ENCODE data around the gene ZNF385B.

The ZNF385B gene

DNA sequence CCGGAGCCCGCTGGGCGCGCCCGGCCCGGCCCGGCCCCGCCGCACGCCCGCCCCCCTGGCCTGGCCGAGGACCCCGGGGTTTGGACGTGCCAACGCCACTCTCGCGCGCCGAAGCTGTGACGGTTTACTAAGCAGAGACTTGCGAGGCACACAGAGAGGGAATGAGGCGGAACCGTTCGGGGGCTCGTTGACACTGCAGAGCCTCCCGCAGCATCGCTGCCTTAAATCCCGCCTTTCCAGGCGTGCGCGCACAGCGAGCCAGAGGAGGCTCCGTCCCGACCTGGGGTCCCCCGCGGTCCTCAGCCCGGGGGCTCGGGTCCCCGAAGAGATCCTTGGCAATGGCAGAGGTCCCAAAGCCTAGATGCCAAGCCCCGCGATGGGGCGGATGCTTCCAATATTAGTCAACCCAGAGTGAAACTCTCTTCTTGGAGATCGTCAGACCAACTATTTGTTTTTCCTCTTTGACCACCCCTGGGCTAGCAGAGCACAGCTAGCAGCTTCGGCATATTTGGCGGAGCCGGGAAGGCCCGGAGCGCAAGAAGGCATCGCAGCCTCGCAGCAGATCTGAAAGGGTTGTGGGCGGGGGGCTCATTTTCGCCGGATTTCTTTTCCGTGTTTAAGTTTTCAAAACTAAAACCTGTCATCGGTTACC is at the start of gene ZNF385B:
Gene ZNF385B, minus strand, starts transcription at position 197 of the 652 bp plus-strand sequence.
- TF ChIP-seq, protein P1, sequence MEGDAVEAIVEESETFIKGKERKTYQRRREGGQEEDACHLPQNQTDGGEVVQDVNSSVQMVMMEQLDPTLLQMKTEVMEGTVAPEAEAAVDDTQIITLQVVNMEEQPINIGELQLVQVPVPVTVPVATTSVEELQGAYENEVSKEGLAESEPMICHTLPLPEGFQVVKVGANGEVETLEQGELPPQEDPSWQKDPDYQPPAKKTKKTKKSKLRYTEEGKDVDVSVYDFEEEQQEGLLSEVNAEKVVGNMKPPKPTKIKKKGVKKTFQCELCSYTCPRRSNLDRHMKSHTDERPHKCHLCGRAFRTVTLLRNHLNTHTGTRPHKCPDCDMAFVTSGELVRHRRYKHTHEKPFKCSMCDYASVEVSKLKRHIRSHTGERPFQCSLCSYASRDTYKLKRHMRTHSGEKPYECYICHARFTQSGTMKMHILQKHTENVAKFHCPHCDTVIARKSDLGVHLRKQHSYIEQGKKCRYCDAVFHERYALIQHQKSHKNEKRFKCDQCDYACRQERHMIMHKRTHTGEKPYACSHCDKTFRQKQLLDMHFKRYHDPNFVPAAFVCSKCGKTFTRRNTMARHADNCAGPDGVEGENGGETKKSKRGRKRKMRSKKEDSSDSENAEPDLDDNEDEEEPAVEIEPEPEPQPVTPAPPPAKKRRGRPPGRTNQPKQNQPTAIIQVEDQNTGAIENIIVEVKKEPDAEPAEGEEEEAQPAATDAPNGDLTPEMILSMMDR (conservative IDR thresholded peaks at IDR 0.05; ENCODE audit: low read length), result no peak
- H3K4me3 ChIP-seq (ENCODE audit: low read length), result peak within 1 kb of the TSS; percentile 60

GRCh38 chr2:179910735-179911113 is 49.3 kb upstream of the ZNF385B start:
- TF ChIP-seq, protein P1 (conservative IDR thresholded peaks at IDR 0.05; ENCODE audit: low read length), result no peak
- no peak overlapping the region for H3K4me3 ChIP-seq (ENCODE audit: low read length)
- DNase-seq (ENCODE audit: low read depth), result no peak

More for the DNA sequence above, at the start of gene ZNF385B:
- no peak for DNase-seq (ENCODE audit: low read depth)

DNA sequence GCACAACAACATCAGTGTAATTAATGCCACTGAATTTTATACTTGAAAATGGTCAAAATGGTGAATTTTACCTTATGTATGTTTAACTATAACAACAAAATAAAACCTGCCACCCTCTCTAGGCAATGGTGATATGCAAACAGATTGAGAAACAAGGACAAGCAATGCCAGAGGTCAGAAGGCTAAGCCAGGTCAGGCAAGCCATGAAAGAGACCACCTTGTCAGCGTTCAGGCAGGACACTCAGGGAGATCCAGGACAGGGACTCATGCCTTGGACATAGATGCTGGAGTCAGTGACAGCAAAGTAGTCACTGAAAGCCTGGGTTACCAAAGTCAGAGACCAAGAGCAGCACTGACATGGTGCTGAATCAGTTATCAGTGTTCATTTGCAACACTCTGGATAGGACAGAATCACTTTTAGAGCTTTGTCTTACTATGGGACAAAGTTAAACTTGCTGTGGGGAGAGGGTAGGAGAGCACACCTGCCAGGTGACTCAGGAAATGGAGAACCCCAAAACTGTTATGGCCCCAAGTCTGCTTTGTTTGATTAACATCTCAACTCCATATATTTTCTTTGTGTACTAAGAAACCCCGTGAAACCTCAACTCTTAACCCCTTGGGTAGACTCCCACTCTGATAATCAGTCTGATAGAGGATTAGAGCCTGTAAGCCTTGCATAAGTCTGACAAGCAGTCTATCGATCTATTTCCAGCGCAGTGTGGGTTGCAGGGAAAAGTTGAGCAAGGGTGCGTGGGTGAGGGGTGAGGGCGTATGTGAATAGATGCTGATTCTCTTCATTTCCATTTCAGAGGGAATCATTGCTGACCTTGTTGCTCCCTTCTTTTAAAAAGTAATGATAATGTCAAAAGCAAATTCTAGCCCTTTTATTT is 48.7 kb upstream of the ZNF385B start:
- no peak for DNase-seq (ENCODE audit: low read depth)
- no peak overlapping the region for H3K4me3 ChIP-seq (ENCODE audit: low read length)
- TF ChIP-seq, protein P1 (conservative IDR thresholded peaks at IDR 0.05; ENCODE audit: low read length), result no peak

DNA sequence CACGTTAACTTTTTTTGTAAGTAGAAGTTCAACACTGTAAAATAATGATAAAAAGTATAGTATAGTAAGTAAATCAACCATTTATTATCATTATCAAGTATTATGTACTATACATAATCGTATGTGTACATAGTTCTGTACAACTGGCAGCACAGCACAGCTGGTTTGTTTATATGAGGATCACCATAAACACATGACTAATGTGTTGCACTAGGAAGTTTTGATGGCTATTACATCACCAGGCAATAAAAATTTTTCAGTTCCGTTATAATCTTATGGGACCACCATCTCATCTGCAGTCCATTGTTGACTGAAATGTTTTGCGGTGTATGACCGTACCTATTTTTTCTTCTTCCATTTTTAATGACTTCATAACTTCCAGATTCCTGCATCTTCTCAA is 39.2 kb upstream of the ZNF385B start:
- no peak for DNase-seq (ENCODE audit: low read depth)
- no peak overlapping the region for H3K4me3 ChIP-seq (ENCODE audit: low read length)
- TF ChIP-seq, protein P1 (conservative IDR thresholded peaks at IDR 0.05; ENCODE audit: low read length), result no peak

- TF ChIP-seq, protein P1 (conservative IDR thresholded peaks at IDR 0.05; ENCODE audit: low read length), result no peak
- no peak for DNase-seq (ENCODE audit: low read depth)
- no peak overlapping the region for H3K4me3 ChIP-seq (ENCODE audit: low read length)
Observed at GRCh38 chr2:179899666-179900065, 38.3 kb upstream of the ZNF385B start.

- DNase-seq (ENCODE audit: low read depth), result peak; percentile 19
- H3K4me3 ChIP-seq (ENCODE audit: low read length), result no peak overlapping the region
- TF ChIP-seq, protein P1 (conservative IDR thresholded peaks at IDR 0.05; ENCODE audit: low read length), result peak; percentile 45
Observed at GRCh38 chr2:179898873-179899272, 37.5 kb upstream of the ZNF385B start.
